Measurements from ENCODE around the gene IPCEF1. TPM values are rescaled to one million over a fixed set of nuclear protein-coding genes. Genes with fewer than 3 reads are reported as not detected.
A peak's percentile ranks its signal among the peaks of the same experiment; 100 is the strongest.

IPCEF1 gene
- total RNA-seq, 2 experiments from 2014 or later, result 17.3 to 18.8 TPM

DNA sequence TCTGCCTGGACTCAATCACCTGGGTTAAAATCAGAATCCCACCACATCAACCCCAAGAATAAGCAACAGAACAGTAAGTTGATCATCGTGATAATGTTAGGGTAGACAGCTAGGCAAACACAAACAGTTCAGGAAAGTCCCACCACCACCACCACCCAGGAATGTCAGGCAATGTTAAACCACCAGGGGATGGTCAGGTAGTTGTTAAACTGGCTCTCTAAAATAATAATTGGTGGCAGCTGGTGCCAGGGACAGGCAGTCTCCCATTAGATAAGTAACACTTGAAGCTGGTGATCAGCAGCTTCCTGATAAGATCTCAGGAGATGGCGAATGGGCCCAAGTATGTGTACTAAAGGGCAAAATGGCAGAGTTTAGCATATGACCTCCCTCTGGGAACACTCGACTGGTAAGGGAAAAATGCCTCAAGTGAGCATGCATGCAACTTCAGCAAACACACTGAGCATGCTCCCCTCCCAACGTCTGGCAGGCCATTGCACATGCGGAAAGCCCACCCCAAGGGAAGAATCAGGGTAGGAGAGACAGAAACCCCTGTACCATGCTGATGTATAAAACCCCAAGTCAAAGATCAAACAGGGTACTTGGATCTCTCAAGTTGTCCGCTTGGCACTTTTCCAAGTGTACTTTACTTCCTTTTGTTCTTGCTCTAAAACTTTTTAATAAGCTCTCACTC lies 66.6 kb downstream of the IPCEF1 start:
- no peaks in the 10 kb centered on the region for H3K9me3 Mint-ChIP-seq (ENCODE audit: low read depth)
- H3K36me3 Mint-ChIP-seq, result no peaks in the 10 kb centered on the region
- no peak for DNase-seq

DNA sequence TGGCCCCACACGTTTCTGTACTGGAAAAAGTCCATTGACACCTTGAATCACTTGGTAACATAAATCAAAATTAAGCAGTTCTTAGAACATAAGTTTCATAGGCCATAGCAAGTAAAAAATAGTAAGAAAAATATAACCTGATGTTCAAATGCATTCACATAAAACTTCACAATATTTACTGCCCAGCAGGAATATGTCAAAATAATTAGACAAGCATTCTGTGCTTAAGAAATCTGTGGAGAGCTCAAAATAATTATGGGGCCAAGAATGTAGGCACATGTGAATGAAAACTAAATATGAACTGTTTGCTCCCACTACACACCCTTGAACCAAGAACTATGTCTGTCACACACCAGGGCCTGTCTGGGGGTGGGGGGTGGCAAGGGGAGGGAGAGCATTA lies 70.8 kb downstream of the IPCEF1 start:
- Mint-ChIP-seq H3K36me3 (no peaks in the 10 kb centered on the region), H3K27ac (no peak overlapping the region), H3K4me1 (no peaks in the 10 kb centered on the region), H3K9me3 (ENCODE audit: low read depth) (no peaks in the 10 kb centered on the region), H3K4me3 (no peak overlapping the region), H3K27me3 (peaks cover 4% of the 10 kb centered on the region)
- CTCF ChIA-PET, result no interaction called here
- ATAC-seq (no peak), DNase-seq (no peak)

More for the DNA sequence above, 66.6 kb downstream of the IPCEF1 start:
- Mint-ChIP-seq H3K4me1 (no peaks in the 10 kb centered on the region), H3K27ac (no peak overlapping the region), H3K4me3 (no peak overlapping the region), H3K27me3 (peaks cover 3% of the 10 kb centered on the region)
- ATAC-seq, result no peak
- CTCF ChIA-PET, result interaction anchor here (1.0 kb wide), 1 partner anchor 13 kb away, joined by 3 read pairs; no protein-coding TSS in a partner anchor

DNA sequence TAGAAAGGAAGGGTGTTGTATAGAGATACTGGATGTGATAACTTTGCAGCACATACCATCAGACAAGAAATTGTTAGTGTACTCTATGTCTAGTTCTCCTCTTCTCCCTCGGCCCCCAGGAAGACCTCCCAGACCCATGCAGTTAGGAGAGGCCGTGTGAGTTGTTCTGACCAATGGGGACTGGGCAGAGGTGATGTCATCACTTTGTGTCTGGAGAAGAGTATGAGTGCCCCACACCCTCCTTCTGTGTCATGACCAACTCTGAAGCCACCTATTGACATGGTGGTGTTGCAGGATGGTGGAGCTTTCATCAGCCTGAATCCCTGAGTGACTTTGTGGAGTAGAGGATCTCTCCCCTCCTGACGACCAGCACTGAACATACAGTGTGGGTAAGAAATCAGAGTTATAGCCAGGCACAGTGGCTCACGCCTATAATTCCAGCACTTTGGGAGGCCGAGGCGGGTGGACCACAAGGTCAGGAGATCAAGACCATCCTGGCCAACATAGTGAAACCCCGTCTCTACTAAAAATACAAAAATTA lies 72.2 kb downstream of the IPCEF1 start:
- H3K27ac Mint-ChIP-seq, result no peak overlapping the region
- peaks cover 9% of the 10 kb centered on the region for H3K27me3 Mint-ChIP-seq
- ATAC-seq (no peak), DNase-seq (no peak)
- no peaks in the 10 kb centered on the region for H3K36me3 Mint-ChIP-seq
- CTCF ChIA-PET, result no interaction called here
- H3K4me1 Mint-ChIP-seq, result no peaks in the 10 kb centered on the region
- H3K4me3 Mint-ChIP-seq, result no peak overlapping the region
- H3K9me3 Mint-ChIP-seq (ENCODE audit: low read depth), result no peaks in the 10 kb centered on the region

DNA sequence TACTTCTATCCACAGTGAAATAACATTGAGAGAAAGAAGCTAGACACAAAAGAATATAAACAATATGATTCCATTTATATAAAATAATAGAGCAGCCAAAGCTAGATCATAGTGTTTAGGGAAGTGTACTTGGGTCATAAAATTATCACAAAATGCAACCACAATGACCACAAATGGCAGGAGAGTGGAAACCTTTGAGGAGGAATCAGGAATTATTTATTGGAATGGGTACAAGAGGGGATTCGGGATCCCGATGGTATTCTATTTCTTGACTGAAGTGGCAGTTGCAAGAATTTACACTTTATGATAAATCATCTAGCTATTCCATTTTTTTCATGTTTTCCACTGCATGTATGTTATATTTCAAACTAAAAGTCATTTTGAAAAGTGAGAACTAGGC lies 76.1 kb downstream of the IPCEF1 start:
- no peak for ATAC-seq
- Mint-ChIP-seq H3K36me3 (no peaks in the 10 kb centered on the region), H3K27ac (no peak overlapping the region), H3K9me3 (ENCODE audit: low read depth) (no peaks in the 10 kb centered on the region), H3K4me1 (peaks cover 14% of the 10 kb centered on the region), H3K27me3 (peaks cover 7% of the 10 kb centered on the region), H3K4me3 (no peak overlapping the region)
- no peak for DNase-seq
- CTCF ChIA-PET, result interaction anchor here (0.8 to 2.6 kb wide), 2 partner anchors 119 to 127 kb away, joined by 3 to 11 read pairs; no protein-coding TSS in a partner anchor

DNA sequence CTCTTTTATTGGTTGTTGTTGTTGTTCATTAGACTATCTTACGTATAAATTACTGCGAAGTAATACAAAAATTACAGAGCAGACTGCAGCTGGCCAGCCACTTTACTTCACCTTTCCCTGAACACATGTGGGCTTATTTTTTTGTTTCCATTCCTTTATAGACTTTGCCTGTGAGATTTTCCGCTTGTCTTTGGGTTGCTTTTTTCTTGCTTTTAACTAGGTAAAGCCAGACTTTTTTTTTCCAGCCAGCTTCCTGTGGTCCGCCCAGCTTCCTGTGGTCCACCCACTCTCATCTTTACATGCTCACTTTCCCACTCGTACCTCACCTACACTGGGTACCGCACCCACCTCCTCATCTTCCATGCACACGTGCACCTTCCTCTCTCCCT lies 79.0 kb downstream of the IPCEF1 start:
- H3K27ac Mint-ChIP-seq, result no peak overlapping the region
- DNase-seq, result peak; percentile 51

DNA sequence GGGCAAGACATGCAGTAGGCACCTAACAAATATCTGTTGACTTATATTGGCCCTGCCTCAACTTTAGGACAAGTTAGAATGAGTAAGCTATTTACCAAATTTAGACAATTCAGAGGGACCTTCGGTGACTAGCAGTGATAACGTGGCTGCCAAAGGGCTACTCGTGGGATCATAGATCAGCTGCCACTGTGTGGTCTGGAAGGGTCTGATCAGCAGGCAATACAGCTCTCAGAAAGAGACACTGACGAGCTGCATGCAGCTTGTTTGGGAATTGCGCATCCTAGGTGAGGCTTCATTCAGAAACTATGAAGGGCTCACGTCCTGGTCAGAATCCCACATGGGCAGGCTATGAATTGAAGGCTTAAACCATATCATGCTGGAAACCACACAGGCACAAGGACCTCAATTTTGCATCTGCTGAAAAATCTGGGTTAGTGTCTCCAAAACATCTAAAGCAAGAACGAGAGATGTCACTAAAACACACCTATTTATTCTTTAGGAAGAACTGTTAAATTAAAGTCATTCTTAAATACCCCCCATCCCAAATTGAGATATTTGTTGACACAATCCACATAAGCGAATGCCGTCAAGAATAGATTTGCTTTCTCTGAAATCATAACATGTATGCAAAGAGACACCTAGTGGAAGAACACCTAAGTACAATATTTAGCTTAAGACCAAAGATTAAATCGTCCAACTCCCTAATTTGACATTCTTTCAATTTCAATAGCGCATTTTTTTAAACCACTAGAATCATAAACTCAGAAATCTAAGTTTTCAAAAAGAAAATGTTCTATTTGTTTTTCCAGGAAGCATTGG lies 79.6 kb downstream of the IPCEF1 start:
- Mint-ChIP-seq H3K27me3 (peaks cover 5% of the 10 kb centered on the region), H3K27ac (no peak overlapping the region), H3K36me3 (no peaks in the 10 kb centered on the region), H3K9me3 (ENCODE audit: low read depth) (no peaks in the 10 kb centered on the region), H3K4me1 (peaks cover 14% of the 10 kb centered on the region), H3K4me3 (peak overlapping the region; percentile 40)
- CTCF ChIA-PET, result interaction anchor here (0.7 to 6.9 kb wide), 28 partner anchors 10 to 137 kb away, joined by 3 to 81 read pairs (median 5); no protein-coding TSS in a partner anchor
- DNase-seq (no peak), ATAC-seq (peak; percentile 75)

More for the DNA sequence above, 79.0 kb downstream of the IPCEF1 start:
- H3K9me3 Mint-ChIP-seq (ENCODE audit: low read depth), result no peaks in the 10 kb centered on the region
- peak overlapping the region; percentile 40 for H3K4me3 Mint-ChIP-seq
- peaks cover 5% of the 10 kb centered on the region for H3K27me3 Mint-ChIP-seq
- H3K4me1 Mint-ChIP-seq, result peaks cover 14% of the 10 kb centered on the region
- CTCF ChIA-PET, result interaction anchor here (0.8 to 6.9 kb wide), 26 partner anchors 9 to 127 kb away, joined by 3 to 81 read pairs (median 6); no protein-coding TSS in a partner anchor
- no peaks in the 10 kb centered on the region for H3K36me3 Mint-ChIP-seq
- ATAC-seq, result peak; percentile 67

DNA sequence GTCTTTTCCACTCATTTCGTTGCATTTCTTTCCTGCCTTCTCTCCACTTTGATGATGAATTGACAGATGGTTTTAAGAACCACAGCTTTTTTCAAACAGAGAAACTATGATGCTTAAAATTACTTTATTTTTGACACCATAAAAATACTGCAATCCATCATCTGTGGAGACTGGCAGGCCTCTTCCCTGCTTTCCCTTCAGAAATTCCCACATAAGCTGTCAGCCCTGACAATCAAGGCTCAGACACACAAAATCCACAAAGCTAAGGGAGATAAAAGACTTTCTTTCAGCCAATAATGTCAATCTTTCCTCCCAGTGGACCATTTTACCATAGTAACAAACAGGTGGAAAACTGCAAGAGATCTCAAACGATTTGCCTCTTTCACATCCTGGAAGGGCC lies 82.4 kb downstream of the IPCEF1 start:
- DNase-seq (no peak), ATAC-seq (no peak)
- Mint-ChIP-seq H3K27me3 (no peaks in the 10 kb centered on the region), H3K4me3 (no peak overlapping the region), H3K36me3 (no peaks in the 10 kb centered on the region), H3K9me3 (ENCODE audit: low read depth) (no peaks in the 10 kb centered on the region), H3K4me1 (peaks cover 14% of the 10 kb centered on the region), H3K27ac (no peak overlapping the region)
- CTCF ChIA-PET, result interaction anchor here (0.7 to 6.9 kb wide), 6 partner anchors 23 to 120 kb away, joined by 3 to 81 read pairs (median 4); no protein-coding TSS in a partner anchor

DNA sequence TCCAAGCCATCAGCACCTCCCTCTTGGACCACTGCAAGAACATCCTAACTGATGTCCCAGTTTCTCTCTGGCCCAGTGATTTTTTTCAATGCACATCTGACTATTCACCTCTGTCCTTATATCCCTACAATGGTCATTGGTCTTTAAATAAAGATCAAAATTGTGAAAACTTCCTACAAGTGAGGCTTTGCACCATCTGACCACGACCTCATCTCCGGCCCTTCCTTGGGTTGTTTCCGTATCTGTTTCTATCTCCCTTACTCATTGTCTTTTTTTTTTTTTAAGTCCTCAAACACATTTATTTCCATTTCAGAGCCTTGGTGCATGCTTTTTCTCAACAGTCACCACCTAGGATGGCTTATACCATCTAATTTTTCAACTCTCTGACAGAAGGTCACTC lies 88.1 kb downstream of the IPCEF1 start:
- no peak for DNase-seq
- CTCF ChIA-PET, result no interaction called here
- Mint-ChIP-seq H3K27me3 (peaks cover 2% of the 10 kb centered on the region), H3K4me1 (peaks cover 6% of the 10 kb centered on the region), H3K4me3 (no peak overlapping the region), H3K36me3 (peaks cover 5% of the 10 kb centered on the region), H3K9me3 (ENCODE audit: low read depth) (peaks cover 2% of the 10 kb centered on the region), H3K27ac (no peak overlapping the region)
- ATAC-seq, result no peak

DNA sequence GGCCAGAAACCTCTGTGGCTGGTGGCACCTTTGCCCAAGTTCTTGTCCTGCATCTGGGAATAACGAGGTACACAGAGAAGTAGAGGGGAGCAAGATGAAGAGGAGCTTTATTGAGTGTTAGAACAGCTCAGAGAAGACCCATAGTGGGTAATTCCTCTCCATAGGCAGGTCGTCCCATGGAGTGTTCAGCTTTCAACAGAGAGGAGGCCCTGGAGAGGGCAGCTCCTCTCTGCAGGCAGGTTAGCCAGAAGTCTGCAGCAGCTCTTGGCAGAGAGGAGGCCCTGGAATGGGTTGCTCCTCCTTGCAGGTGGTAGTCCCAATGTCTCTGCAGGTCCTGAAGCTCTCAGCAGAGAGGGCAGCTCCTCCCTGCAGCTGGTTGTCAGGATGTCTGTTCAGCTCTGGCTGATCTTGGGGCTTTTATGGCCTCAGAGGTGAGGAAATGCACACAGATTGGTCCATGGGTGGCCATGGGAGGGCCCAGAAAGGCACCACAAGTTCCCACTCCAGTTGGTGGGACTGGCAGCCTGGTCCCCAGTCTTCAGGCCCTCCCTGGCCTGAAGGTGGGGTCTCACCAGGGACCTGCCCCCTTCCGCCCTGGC lies 89.0 kb downstream of the IPCEF1 start:
- H3K27ac Mint-ChIP-seq, result no peak overlapping the region
- H3K4me3 Mint-ChIP-seq, result no peak overlapping the region
- no peak for DNase-seq
- peaks cover 5% of the 10 kb centered on the region for H3K36me3 Mint-ChIP-seq
- peaks cover 2% of the 10 kb centered on the region for H3K9me3 Mint-ChIP-seq (ENCODE audit: low read depth)
- CTCF ChIA-PET, result interaction anchor here (2.1 kb wide), 1 partner anchor 113 kb away, joined by 6 read pairs; no protein-coding TSS in a partner anchor
- peaks cover 2% of the 10 kb centered on the region for H3K27me3 Mint-ChIP-seq
- ATAC-seq, result no peak
- peaks cover 6% of the 10 kb centered on the region for H3K4me1 Mint-ChIP-seq

DNA sequence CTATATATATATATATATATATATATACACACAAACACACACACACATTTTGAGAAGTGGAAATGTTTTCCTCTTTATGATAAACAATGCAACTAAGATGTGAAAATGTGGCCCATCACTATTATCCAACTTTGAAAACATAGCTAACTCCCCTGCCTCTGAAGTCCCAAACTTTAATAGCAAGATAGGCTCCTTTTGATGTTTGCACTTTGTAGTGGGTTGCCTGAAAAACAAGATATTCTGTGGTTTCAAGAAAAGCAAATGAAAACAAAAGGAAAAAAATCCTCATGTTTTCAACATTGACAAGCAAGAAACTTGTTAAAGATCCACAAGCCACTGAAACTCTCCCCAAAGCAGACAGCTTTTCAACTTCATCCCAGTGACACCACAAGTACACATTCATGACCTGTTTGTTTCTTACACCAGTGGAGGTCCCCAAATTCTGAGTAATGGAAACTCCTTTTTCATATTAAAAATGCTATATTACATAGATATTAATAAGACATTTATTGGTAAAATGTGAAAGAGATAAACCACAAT lies 90.0 kb downstream of the IPCEF1 start:
- H3K27me3 Mint-ChIP-seq, result peaks cover 7% of the 10 kb centered on the region
- DNase-seq (no peak), ATAC-seq (no peak)
- CTCF ChIA-PET, result interaction anchor here (1.4 to 2.1 kb wide), 3 partner anchors 11 to 112 kb away, joined by 4 to 7 read pairs (median 6); no protein-coding TSS in a partner anchor
- H3K36me3 Mint-ChIP-seq, result peaks cover 5% of the 10 kb centered on the region
- H3K9me3 Mint-ChIP-seq (ENCODE audit: low read depth), result peaks cover 2% of the 10 kb centered on the region
- H3K4me3 Mint-ChIP-seq, result no peak overlapping the region
- H3K27ac Mint-ChIP-seq, result no peak overlapping the region
- H3K4me1 Mint-ChIP-seq, result peaks cover 6% of the 10 kb centered on the region

DNA sequence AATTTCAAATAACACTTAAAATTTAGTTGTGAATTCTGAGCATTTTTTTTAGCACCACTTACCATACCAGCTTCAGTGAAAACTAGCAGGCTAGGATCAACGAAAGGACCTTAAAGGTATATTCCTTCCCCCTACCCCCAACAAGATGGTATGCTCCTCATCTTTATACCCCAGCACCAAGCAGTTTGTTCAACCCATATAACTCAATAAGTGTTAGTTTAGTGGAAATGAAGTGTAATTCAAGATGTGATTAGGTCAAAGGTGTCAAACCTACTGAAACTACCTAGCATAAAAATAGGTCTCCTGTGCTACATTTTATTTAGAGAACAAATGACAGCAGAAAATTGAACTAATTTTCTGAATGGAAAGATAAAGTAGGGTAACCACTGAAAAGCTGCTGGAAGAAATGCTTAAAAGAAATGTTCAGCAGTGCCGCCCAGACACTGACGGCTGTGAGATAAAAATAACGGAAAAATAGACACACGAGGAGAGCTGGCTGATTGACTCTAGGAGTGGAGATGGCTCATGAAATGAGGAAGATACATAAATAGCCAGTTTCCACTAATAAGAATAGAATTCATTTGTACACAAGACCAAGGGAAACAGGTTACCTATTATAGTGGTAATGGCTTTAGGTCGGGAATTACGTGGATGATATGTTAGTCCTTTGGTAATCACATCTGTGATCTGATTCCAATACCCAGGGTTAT lies 94.8 kb downstream of the IPCEF1 start:
- Mint-ChIP-seq H3K27me3 (peaks cover 7% of the 10 kb centered on the region), H3K4me3 (no peak overlapping the region), H3K27ac (no peak overlapping the region), H3K4me1 (peaks cover 22% of the 10 kb centered on the region), H3K36me3 (peaks cover 13% of the 10 kb centered on the region), H3K9me3 (ENCODE audit: low read depth) (peaks cover 2% of the 10 kb centered on the region)
- DNase-seq, result no peak
- CTCF ChIA-PET, result no interaction called here
- ATAC-seq, result no peak

DNA sequence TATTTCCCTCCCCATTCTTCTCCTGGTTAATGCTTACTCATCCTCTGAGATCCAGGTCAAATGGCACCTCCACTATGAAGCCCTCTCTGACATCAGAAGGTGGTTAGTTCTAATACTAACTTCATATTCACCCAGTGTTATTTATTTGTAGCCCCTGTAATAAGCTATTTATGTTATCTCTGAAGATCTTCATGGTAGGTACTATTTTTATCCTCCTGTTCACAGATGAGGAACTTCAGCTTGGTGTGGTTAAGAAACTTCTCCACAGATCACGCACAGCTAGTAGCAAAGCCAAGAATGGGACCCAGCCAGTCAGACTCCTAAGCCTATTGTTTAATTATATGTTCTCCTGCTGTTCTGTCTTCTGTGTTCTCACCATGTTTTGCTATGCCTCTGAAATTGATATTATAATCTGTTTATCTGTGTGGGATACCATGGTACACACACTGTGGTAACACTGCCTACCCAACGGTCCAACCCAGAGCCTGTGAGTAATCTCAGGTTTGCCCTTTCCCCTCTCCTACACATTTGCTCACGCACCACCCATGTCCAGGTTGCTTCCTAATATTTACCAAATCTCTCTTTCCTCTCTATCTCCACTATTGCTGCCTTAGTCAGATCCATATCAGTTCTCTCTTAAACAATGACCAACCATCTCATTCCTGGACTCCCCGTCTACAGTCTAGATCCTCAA lies 98.4 kb downstream of the IPCEF1 start:
- H3K9me3 Mint-ChIP-seq (ENCODE audit: low read depth), result peaks cover 12% of the 10 kb centered on the region
- no peak overlapping the region for H3K27ac Mint-ChIP-seq
- H3K27me3 Mint-ChIP-seq, result peaks cover 5% of the 10 kb centered on the region
- CTCF ChIA-PET, result interaction anchor here (1.2 kb wide), 1 partner anchor 12 kb away, joined by 4 read pairs; no protein-coding TSS in a partner anchor
- DNase-seq (no peak), ATAC-seq (peak; percentile 45)
- peaks cover 31% of the 10 kb centered on the region for H3K36me3 Mint-ChIP-seq
- H3K4me1 Mint-ChIP-seq, result peaks cover 18% of the 10 kb centered on the region
- no peak overlapping the region for H3K4me3 Mint-ChIP-seq
